K562 (cell line): ENCODE measurements around the gene CTNNBL1. TPM values are rescaled to one million over a fixed set of nuclear protein-coding genes. Genes with fewer than 3 reads are reported as not detected.

ENCODE experiments used
- CBX8 ChIP-seq: fragments of 200-600 bp; sonication (generic); IDR thresholded peaks from 2 replicates; pipeline ENCODE4 v1.6.1; 2012; ENCODE audit warnings: borderline replicate concordance, mixed run types, low read depth, mild to moderate bottlenecking, moderate library complexity, mixed read lengths, low read length, control low read depth, inconsistent platforms; ENCODE audit not compliant: poor library complexity, severe bottlenecking; ENCODE audit errors: extremely low read depth
- CHD4 ChIP-seq: fragments of 200-600 bp; sonication (generic); IDR thresholded peaks from 3 replicates; pipeline ENCODE4 v1.6.1; 2012; ENCODE audit warnings: low read depth, mild to moderate bottlenecking, mixed read lengths, low read length, inconsistent platforms; ENCODE audit not compliant: insufficient read depth, insufficient replicate concordance, poor library complexity, severe bottlenecking
- COPS2 ChIP-seq: fragments of 450-650 bp; conservative IDR thresholded peaks from 2 replicates; pipeline ENCODE4 v1.6.1; 2016; ENCODE audit warnings: mild to moderate bottlenecking, moderate library complexity
- CREBBP ChIP-seq: IDR thresholded peaks from one replicate; pipeline ENCODE4 v1.6.1; 2012; ENCODE audit warnings: low read depth, mild to moderate bottlenecking, control low read depth, inconsistent platforms, low read length
- EHMT2 ChIP-seq: fragments of 450-650 bp; IDR thresholded peaks from 2 replicates; pipeline ENCODE4 v1.6.1; 2018; ENCODE audit warnings: antibody characterized with exemption
- HDAC3 ChIP-seq: fragments of 450-650 bp; IDR thresholded peaks from 2 replicates; pipeline ENCODE4 v1.6.1; 2018; ENCODE audit warnings: borderline replicate concordance, mild to moderate bottlenecking, moderate library complexity; ENCODE audit not compliant: partially characterized antibody
- HINFP ChIP-seq: fragments of 450-650 bp; conservative IDR thresholded peaks from 2 replicates; pipeline ENCODE4 v1.6.1; 2016; ENCODE audit warnings: missing genetic modification characterization, low read depth, mild to moderate bottlenecking, control low read depth, missing compliant biosample characterization
- HSF4 ChIP-seq: fragments of 250-450 bp; sonication (Bioruptor Pico); IDR thresholded peaks from 2 replicates; pipeline ENCODE4 v2.1.2; 2022; ENCODE audit warnings: mild to moderate bottlenecking, moderate library complexity, borderline replicate concordance
- ILK ChIP-seq: fragments of 450-650 bp; IDR thresholded peaks from 2 replicates; pipeline ENCODE4 v1.6.1; 2016; ENCODE audit warnings: missing genetic modification characterization, low read depth, mild to moderate bottlenecking, missing compliant biosample characterization, moderate library complexity, borderline replicate concordance
- IRF9 ChIP-seq: fragments of 450-650 bp; IDR thresholded peaks from 2 replicates; pipeline ENCODE4 v1.6.1; 2016; ENCODE audit warnings: missing biosample characterization, missing genetic modification characterization
- KDM5B ChIP-seq: fragments of 200-600 bp; sonication (generic); IDR thresholded peaks from 2 replicates; pipeline ENCODE4 v1.6.1; 2012; ENCODE audit warnings: low read depth, mild to moderate bottlenecking, moderate library complexity, low read length, control low read depth, inconsistent platforms; ENCODE audit not compliant: insufficient replicate concordance
- L3MBTL2 ChIP-seq: fragments of 450-650 bp; IDR thresholded peaks from 2 replicates; pipeline ENCODE4 v1.6.1; 2016; ENCODE audit warnings: mild to moderate bottlenecking, moderate library complexity
- PCBP2 ChIP-seq: fragments of 200-400 bp; formaldehyde crosslinking; IDR thresholded peaks from 2 replicates; pipeline ENCODE4 v1.6.1; 2018; ENCODE audit warnings: low read length, low read depth, mild to moderate bottlenecking, moderate library complexity; ENCODE audit not compliant: poor library complexity, severe bottlenecking
- POLR2AphosphoS5 ChIP-seq: IDR thresholded peaks from 2 replicates; pipeline ENCODE4 v1.6.1; 2011; ENCODE audit warnings: mild to moderate bottlenecking, low read depth, low read length, moderate library complexity; ENCODE audit not compliant: control insufficient read depth, insufficient read depth
- RBM14 ChIP-seq: fragments of 200-400 bp; formaldehyde crosslinking; IDR thresholded peaks from 2 replicates; pipeline ENCODE4 v1.6.1; 2018; ENCODE audit warnings: low read depth, mild to moderate bottlenecking, low read length, moderate library complexity, borderline replicate concordance; ENCODE audit not compliant: insufficient read depth
- UBTF ChIP-seq, 2 experiments: IDR thresholded peaks; 2 replicates each; pipeline ENCODE4 v1.6.1; 2012; ENCODE audit warnings: improper control_type of control experiment in 2 of 2, low read depth in 2 of 2, low read length in 2 of 2, borderline replicate concordance in 1 of 2
- ZBTB7A ChIP-seq: IDR thresholded peaks from 2 replicates; pipeline ENCODE4 v1.6.1; 2011; ENCODE audit warnings: low read depth, mild to moderate bottlenecking, low read length, moderate library complexity, borderline replicate concordance; ENCODE audit not compliant: control insufficient read depth
- ZNF354B ChIP-seq: fragments of 250-450 bp; sonication (Bioruptor Pico); IDR thresholded peaks from 2 replicates; pipeline ENCODE4 v1.4.0; 2020
- polyA plus RNA-seq, 8 experiments: library from polyadenylated mRNA; depleted of rRNA in 4 of 8; stranded (reverse) in 5 of 8; unstranded in 3 of 8; fragments of >200 nt; fragmentation: Nextera tagmentation in 2 of 8; fragmentation: Illumina TruSeq in 1 of 8; extraction: Ambion mirVana in 2 of 8; extraction: Trizol in 1 of 8; gene quantifications; 2 replicates each; pipeline versions ENCODE4 v1.2.1 to v1.2.3, GENCODE V29; 2011 to 2014; ENCODE audit warnings: inconsistent platforms in 1 of 8, missing spikeins in 1 of 8
- total RNA-seq, 7 experiments: library from RNA; depleted of rRNA in 6 of 7; stranded (reverse); fragments of >200 nt in 6 of 7; fragmentation: Illumina TruSeq in 2 of 7; extraction: Trizol in 2 of 7; gene quantifications; 2 replicates each; pipeline versions ENCODE4 v1.2.1 to v1.2.3, GENCODE V29; 2011 to 2021; ENCODE audit warnings: low replicate concordance in 1 of 7

Gene CTNNBL1
- total and polyA plus RNA-seq, 9 of the 15 experiments (the other 6 are each of a cell fraction or from before 2014, with no cell fraction given): 32.4 to 85.6 (median 43.6) TPM

- TF ChIP-seq POLR2AphosphoS5 (peak; percentile 99), CREBBP (no peak), HINFP (tag) (no peak), CHD4 (no peak), UBTF (IDR thresholded peaks at IDR 0.05; ENCODE audit: borderline replicate concordance in 1 of 2, low read depth in 2 of 2, low read length in 2 of 2) (no peak), PCBP2 (no peak), RBM14 (no peak), IRF9 (tag) (no peak), HDAC3 (peak; percentile 92), ILK (tag) (no peak), L3MBTL2 (peak; percentile 76), EHMT2 (peak; percentile 78; the same call in 1 of the 2 replicates), ZNF354B (CRISPR knock-in tag) (no peak), CBX8 (no peak), HSF4 (no peak), ZBTB7A (peak; percentile 60), COPS2 (no peak), KDM5B (no peak)
Measured at GRCh38 chr20:37850724-37851355, 157.0 kb downstream of the CTNNBL1 start (continued).
